GM20000 (cell line): ENCODE data around the gene TBC1D21.

Source experiments
- DNase-seq: peaks from one replicate; pipeline ENCODE4 v3.0.0; 2012; ENCODE audit warnings: low spot score
- CTCF ChIP-seq: IDR thresholded peaks from 2 replicates; pipeline ENCODE4 v1.5.1; 2012; ENCODE audit warnings: mild to moderate bottlenecking, control low read depth; ENCODE audit errors: extremely low read depth, missing control alignments

The TBC1D21 gene

DNA sequence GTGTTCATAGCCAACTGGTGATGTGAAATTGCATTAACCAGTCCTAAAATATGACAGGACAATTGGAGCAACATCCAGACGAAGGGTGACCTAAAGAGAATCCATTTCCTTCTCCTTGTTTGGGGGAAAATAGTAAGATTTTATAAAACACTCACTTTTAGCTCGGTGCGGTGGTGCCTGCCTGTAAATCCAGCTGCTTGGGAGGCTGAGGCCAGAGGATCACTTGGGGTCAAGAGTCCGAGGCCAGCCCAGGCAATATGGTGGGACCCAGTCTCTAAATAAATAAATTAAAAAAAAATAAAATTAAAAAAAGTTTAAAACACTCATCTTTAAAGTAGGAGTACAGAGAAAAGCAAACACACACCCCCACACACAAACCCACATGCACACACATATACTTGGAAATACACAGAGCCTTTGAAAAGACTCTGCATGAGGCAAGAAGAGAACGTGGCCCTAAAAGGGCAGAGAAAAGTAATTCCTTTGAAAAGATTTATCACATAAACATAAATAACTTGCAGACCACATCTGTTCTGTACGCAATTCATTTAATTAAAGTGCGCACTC is 38.7 kb downstream of the TBC1D21 start:
- no peak for DNase-seq
- TF ChIP-seq CTCF: no peak

GRCh38 chr15:73914145-73914544 is 40.8 kb downstream of the TBC1D21 start:
- DNase-seq: no peak
- no peak for TF ChIP-seq CTCF

DNA sequence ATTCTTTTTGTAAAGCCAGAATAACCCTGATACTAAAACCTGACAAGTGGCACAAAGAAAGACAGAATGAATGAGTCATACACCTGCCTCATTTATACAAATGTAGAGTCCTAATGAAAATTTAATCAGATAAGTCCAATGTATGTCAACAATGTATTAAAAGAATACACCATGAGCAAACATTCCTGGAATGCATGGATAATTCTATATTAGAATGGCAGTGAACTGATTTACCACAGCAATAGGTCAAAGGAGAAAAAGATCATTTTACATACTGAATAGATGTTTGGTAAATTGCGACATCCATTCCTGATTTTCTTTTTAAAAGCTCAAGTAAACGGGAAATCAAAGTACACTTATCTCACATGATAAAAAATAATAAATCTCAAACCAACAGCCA is 41.7 kb downstream of the TBC1D21 start:
- no peak for DNase-seq
- no peak for TF ChIP-seq CTCF

- DNase-seq: no peak
- no peak for TF ChIP-seq CTCF
Observed at GRCh38 chr15:73918784-73919183, 45.4 kb downstream of the TBC1D21 start.

GRCh38 chr15:73919706-73920105 is 46.3 kb downstream of the TBC1D21 start:
- no peak for DNase-seq
- TF ChIP-seq CTCF: no peak

DNA sequence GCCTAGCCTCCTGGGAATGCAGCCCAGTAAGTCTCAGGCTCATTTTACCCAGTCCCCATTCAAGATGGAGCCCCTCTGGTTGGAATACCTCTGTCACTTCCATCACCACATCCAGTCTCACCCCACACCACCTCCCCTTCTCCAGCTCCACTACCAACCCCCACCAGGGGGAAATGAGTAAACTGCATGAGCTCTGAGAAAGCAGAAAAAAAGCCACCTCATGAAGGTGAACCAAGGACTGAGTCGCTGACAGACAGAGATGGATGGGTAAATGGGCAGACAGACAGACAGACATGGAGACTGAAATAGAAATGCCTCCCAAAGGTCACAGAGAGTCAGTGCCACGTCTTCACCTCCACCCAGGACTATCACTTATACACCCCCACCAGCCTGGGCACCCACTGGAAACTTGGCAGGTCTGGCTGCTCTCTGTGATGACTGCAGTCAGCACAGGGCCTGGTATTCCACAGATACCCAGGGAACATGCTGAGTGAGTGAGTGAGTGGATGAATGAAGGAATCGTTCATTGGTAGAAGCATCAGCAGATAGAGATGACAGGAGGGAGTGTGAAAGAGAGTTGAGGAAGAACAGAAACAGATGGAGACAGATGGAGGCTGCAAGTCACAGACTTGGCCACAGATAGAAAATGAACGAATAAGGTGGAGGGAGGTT is 48.0 kb downstream of the TBC1D21 start:
- no peak for DNase-seq
- TF ChIP-seq CTCF: no peak

GRCh38 chr15:73922186-73923151 is 49.1 kb downstream of the TBC1D21 start:
- DNase-seq: no peak
- no peak for TF ChIP-seq CTCF
